Smooth muscle cell (in vitro differentiated cells): ENCODE results near the gene DUSP10. TPM values are rescaled to one million over a fixed set of nuclear protein-coding genes. Genes with fewer than 3 reads are reported as not detected.

Experiments
- DNase-seq: peaks from one replicate; lab custom pipeline; 2025; ENCODE audit not compliant: unreplicated experiment; lab: John Stamatoyannopoulos, UW
- H2AFZ ChIP-seq: fragments of 200-600 bp; sonication (generic); 2 replicates; pipeline ENCODE4 v1.6.0; 2016; ENCODE audit warnings: antibody characterized with exemption, low read depth, mild to moderate bottlenecking
- H3F3A ChIP-seq: fragments of 200-600 bp; sonication (generic); 2 replicates; pipeline ENCODE4 v1.6.0; 2017; ENCODE audit warnings: antibody characterized with exemption, low read depth
- H3K27ac ChIP-seq: fragments of 200-600 bp; sonication (generic); 2 replicates; pipeline ENCODE4 v1.5.1; 2016; ENCODE audit warnings: low read depth, mild to moderate bottlenecking
- H3K27me3 ChIP-seq: fragments of 200-600 bp; sonication (generic); 2 replicates; pipeline ENCODE4 v1.6.1; 2016; ENCODE audit warnings: low read depth, mild to moderate bottlenecking
- H3K36me3 ChIP-seq: fragments of 200-600 bp; sonication (generic); 2 replicates; pipeline ENCODE4 v1.5.1; 2016; ENCODE audit warnings: low read depth
- H3K4me1 ChIP-seq: fragments of 200-600 bp; sonication (generic); 2 replicates; pipeline ENCODE4 v1.5.1; 2016; ENCODE audit warnings: low read depth
- H3K4me2 ChIP-seq: fragments of 200-600 bp; sonication (generic); 2 replicates; pipeline ENCODE4 v1.6.0; 2016; ENCODE audit warnings: mild to moderate bottlenecking
- H3K4me3 ChIP-seq: fragments of 200-600 bp; sonication (generic); 2 replicates; pipeline ENCODE4 v1.5.1; 2016; ENCODE audit warnings: mild to moderate bottlenecking
- H3K79me2 ChIP-seq: fragments of 200-600 bp; sonication (generic); 2 replicates; pipeline ENCODE4 v1.6.0; 2016; ENCODE audit warnings: low read depth, mild to moderate bottlenecking
- H3K9ac ChIP-seq: fragments of 200-600 bp; sonication (generic); 2 replicates; pipeline ENCODE4 v1.6.0; 2016; ENCODE audit warnings: low read depth
- H3K9me3 ChIP-seq: fragments of 200-600 bp; sonication (generic); replicated peaks from 2 replicates; pipeline ENCODE4 v1.5.1; 2016; ENCODE audit warnings: low read depth
- H4K20me1 ChIP-seq: fragments of 200-600 bp; sonication (generic); 2 replicates; pipeline ENCODE4 v1.6.0; 2016; ENCODE audit warnings: low read depth
- CTCF ChIP-seq: fragments of 200-600 bp; sonication (generic); IDR thresholded peaks from 2 replicates; pipeline ENCODE4 v1.5.1; 2017; ENCODE audit warnings: borderline replicate concordance, mild to moderate bottlenecking, antibody characterized with exemption; ENCODE audit not compliant: insufficient read depth, poor library complexity, severe bottlenecking
- WGBS: methylation state at CpG from one replicate; pipeline ENCODE4 v1.1.7; 2016; ENCODE audit warnings: low lambda C conversion rate; 5-methylcytosine and 5-hydroxymethylcytosine counted together
- polyA plus RNA-seq: library from polyadenylated mRNA; unstranded; fragments of >200 nt; fragmentation: Nextera tagmentation; extraction: Ambion mirVana; gene quantifications from 2 replicates; pipeline ENCODE4 v1.2.1, GENCODE V29; 2016
- total RNA-seq: library from RNA; depleted of rRNA; stranded (reverse); fragments of >200 nt; gene quantifications from 2 replicates; pipeline ENCODE4 v1.2.3, GENCODE V29; 2014

DUSP10 gene
- total and polyA plus RNA-seq, 2 experiments from 2014 or later, result 49.7 to 104 TPM

GRCh38 chr1:221774054-221774842, 32.4 kb upstream of the DUSP10 start:
- H3K79me2 ChIP-seq, result no peaks in the 10 kb centered on the region
- H3K4me3 ChIP-seq, result no peak overlapping the region
- no peaks in the 10 kb centered on the region for H3K27me3 ChIP-seq
- no peak for TF ChIP-seq CTCF
- H3K4me2 ChIP-seq, result no peak overlapping the region
- DNase-seq, result no peak
- 93% methylated on average over 8 of the region's 8 CpGs for WGBS
- no peaks in the 10 kb centered on the region for H3K4me1 ChIP-seq
- no peaks in the 10 kb centered on the region for H3F3A ChIP-seq
- H4K20me1 ChIP-seq, result no peaks in the 10 kb centered on the region
- peak overlapping the region; percentile 11 for H2AFZ ChIP-seq
- no peak overlapping the region for H3K9ac ChIP-seq
- H3K9me3 ChIP-seq, result no peaks in the 10 kb centered on the region
- no peak overlapping the region for H3K27ac ChIP-seq
- no peaks in the 10 kb centered on the region for H3K36me3 ChIP-seq

- no peaks in the 10 kb centered on the region for H3K9me3 ChIP-seq
- no peaks in the 10 kb centered on the region for H3K36me3 ChIP-seq
- H3K9ac ChIP-seq, result no peak overlapping the region
- no peaks in the 10 kb centered on the region for H3K4me1 ChIP-seq
- no peaks in the 10 kb centered on the region for H3K79me2 ChIP-seq
- no peak for TF ChIP-seq CTCF
- DNase-seq, result no peak
- H3K4me3 ChIP-seq, result no peak overlapping the region
- H3K27ac ChIP-seq, result no peak overlapping the region
- H2AFZ ChIP-seq, result no peak overlapping the region
- no peaks in the 10 kb centered on the region for H3K27me3 ChIP-seq
- no peaks in the 10 kb centered on the region for H3F3A ChIP-seq
- H3K4me2 ChIP-seq, result no peak overlapping the region
- no peaks in the 10 kb centered on the region for H4K20me1 ChIP-seq
- WGBS, result 93% methylated on average over 2 of the region's 2 CpGs
Observed at GRCh38 chr1:221773383-221773782, 31.5 kb upstream of the DUSP10 start.

GRCh38 chr1:221772117-221772516, 30.2 kb upstream of the DUSP10 start:
- Histone ChIP-seq H3K27me3 (no peaks in the 10 kb centered on the region), H4K20me1 (no peaks in the 10 kb centered on the region), H2AFZ (peak overlapping the region; percentile 2), H3K9ac (no peak overlapping the region), H3K27ac (no peak overlapping the region), H3K36me3 (no peaks in the 10 kb centered on the region), H3F3A (no peaks in the 10 kb centered on the region), H3K4me2 (no peak overlapping the region), H3K4me3 (no peak overlapping the region), H3K9me3 (no peaks in the 10 kb centered on the region), H3K4me1 (no peaks in the 10 kb centered on the region), H3K79me2 (no peaks in the 10 kb centered on the region)
- WGBS, result 55% methylated on average over 3 of the region's 3 CpGs
- DNase-seq, result no peak
- TF ChIP-seq CTCF, result no peak

GRCh38 chr1:221768444-221769066, 26.7 kb upstream of the DUSP10 start:
- no peak for DNase-seq
- H3K4me1 ChIP-seq, result no peaks in the 10 kb centered on the region

More at GRCh38 chr1:221768444-221769066, 26.7 kb upstream of the DUSP10 start:
- H3K9ac ChIP-seq, result no peak overlapping the region
- H3K9me3 ChIP-seq, result no peaks in the 10 kb centered on the region
- H3F3A ChIP-seq, result no peaks in the 10 kb centered on the region
- H3K27me3 ChIP-seq, result no peaks in the 10 kb centered on the region
- no peaks in the 10 kb centered on the region for H4K20me1 ChIP-seq
- no peak overlapping the region for H2AFZ ChIP-seq
- no peak overlapping the region for H3K4me2 ChIP-seq
- no peak for TF ChIP-seq CTCF
- H3K36me3 ChIP-seq, result no peaks in the 10 kb centered on the region
- H3K4me3 ChIP-seq, result no peak overlapping the region
- no peak overlapping the region for H3K27ac ChIP-seq
- WGBS, result 85% methylated on average over 5 of the region's 5 CpGs
- H3K79me2 ChIP-seq, result no peaks in the 10 kb centered on the region
